GM12875 (cell line): ENCODE data around the gene SOX2.

Source experiments
- H3K4me3 ChIP-seq: one replicate; pipeline ENCODE4 v1.5.1; 2011; ENCODE audit warnings: low read depth, low read length, control low read depth
- CTCF ChIP-seq: IDR thresholded peaks from 2 replicates; pipeline ENCODE4 v1.5.1; 2011; ENCODE audit warnings: low read depth, mild to moderate bottlenecking, control low read depth, inconsistent platforms, low read length, moderate library complexity, borderline replicate concordance; ENCODE audit not compliant: insufficient read depth

SOX2 gene

DNA sequence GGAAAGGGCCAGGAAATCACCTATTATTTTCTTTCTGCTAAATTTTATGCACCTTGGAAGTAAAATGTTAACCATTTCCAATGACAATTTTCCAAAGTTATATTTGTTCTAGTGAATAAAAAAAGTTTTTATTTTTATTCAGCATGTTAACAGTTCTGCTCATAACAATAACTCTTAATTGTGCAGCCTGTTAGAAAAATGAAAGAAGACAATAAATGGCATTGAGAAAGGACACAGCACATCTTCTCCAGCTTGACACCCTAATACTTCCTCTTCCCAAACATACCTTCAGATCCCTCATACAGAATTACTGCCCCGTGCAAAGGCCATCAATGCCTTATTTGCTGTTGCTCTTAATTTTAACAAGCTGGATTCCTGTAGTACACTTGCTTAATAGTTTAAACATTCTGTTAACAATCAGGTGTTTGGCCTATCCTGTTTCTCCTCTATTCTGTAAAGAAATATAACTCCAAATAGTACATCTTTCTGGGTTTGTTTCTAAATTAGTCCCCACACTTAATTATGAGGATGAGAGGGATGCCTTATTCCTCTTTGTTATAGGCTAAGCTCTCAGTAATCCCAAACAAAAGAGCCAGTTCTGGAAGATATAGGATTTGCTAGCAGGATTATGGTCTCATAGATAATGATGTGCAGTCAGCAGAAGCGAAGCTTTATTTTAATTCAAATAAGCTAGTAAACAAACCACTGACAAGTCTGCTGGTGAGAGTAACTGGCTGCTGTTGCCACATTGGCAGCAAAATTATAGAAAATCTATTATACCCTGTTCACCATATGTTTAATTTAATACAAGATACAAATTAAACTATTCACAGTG is 19.2 kb upstream of the SOX2 start:
- TF ChIP-seq CTCF = no peak
- H3K4me3 ChIP-seq = no peak overlapping the region

GRCh38 chr3:181693280-181693679 is 18.4 kb upstream of the SOX2 start:
- no peak for TF ChIP-seq CTCF
- no peak overlapping the region for H3K4me3 ChIP-seq

DNA sequence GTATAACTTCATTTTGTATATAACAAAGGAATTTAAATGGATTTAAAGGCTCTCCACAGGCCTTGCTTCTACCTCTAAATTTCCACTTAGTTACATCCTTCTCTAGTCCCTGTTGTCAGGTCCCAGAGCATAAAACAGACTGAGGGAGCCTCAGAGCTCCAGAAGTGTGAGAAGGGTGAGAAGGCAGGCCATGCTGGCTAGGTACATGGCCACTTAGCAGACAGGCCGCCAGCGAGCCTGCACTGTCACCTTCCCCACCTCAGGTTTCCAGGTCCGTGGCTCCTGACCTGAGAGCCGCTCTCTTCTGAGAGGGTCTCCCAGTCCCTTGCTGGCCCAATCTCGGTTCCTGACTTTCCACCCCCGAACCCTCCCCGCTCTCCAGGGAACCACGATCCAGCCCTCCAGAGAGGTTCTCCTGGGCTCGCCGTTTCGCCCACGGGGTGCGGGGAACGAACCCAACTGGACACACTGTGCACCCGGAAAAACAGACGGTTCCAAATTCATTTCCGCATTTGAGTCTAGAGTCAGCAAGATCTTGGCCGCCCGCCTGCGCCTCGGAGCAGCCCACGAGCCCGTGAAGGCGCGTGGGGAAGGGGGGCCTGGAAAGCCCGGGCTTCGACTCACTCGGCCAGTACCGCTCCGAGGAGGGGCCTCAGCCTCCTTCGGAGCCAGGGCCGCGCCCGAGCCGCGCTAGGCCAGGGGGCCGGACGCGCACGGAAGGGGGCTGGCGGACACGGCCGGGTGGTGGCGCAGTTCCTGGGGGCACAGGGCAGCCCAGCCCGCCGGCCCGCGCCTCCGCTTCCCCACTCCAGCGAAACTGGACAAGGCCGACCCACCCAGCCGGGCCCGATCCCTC is 16.7 kb upstream of the SOX2 start:
- 0 out of 2 replicates have a peak, but pooled peaks have one; percentile 3 for TF ChIP-seq CTCF
- no peak overlapping the region for H3K4me3 ChIP-seq

DNA sequence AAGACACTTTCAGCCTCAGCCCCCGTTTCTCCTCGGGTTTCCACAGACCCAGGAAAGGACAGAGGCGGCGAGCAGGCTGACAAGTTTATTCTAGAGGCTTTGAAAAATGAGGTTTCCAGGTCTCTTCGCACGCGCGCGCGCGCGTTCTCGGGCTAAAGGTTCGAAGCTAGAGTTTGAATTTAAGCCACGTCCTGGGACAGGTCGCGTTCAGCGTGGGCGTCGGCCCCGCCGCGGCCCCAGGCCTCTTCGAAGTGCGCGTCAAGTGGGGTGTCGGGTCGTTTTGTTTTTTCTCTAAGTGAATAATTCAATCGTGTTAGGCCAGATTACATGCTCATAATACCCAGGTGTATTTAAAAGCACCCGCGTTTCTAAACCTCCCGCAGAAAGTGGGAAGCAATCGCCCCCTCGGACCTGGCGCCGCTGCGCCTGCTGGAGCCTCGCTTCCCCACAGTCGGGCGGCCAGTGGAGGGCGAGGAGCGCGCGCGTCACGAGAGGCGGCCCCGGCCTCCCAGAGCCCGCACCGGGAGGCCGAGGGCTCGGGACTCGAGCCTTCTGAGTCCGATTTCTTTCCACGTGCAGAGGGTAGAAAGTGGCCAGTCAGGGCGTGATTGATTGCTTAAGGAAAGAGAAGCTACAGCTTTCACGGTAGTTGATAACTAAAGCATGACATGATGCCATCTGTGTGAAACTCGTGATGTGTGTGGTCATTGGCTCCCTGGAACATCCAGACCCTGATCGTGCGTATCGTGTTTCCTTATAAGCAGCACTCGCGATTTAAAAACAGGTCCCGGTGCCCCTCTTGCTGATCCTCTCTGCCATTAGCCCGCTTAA is 15.8 kb upstream of the SOX2 start:
- no peak for TF ChIP-seq CTCF
- H3K4me3 ChIP-seq = no peak overlapping the region

DNA sequence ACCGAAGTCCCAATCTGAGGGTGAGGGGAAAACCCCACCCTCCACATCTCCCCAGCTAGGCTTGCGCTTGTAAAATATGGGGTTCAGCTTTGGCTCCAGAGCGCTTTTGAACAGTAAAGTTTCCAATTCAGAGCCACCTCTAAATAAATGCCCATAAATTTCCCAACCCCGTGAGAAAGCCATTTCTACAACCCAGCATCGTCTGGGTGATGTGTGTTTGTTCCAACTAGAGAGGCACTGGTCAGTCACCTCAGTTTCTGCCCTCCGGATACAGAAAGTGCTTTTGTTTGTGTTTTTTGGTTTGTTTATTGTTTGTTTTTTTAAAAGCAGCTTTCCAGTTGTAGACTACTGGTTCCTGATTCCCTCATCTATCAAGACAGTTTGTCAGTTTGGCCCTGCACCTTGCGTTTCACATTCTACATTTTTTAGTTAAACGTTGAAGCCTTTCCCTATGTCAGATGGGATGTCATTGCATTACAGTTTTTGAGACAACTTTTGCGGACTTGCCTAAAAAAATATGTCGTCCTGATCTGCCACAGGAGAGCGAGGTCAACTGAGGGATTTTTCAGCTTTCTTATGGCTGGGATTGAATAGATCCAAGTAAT is 15.0 kb upstream of the SOX2 start:
- no peak overlapping the region for H3K4me3 ChIP-seq
- no peak for TF ChIP-seq CTCF

- H3K4me3 ChIP-seq = no peak overlapping the region
- TF ChIP-seq CTCF = no peak
Observed at GRCh38 chr3:181698263-181698954, 13.3 kb upstream of the SOX2 start.
